HEK293 (cell line): Measurements from ENCODE around the gene DNAJC10.

Experiments used
- CTCF ChIA-PET: fragments of 350-600 bp; formaldehyde crosslinking; extraction: SDS; loops from one replicate; lab custom pipeline; 2021; ENCODE audit warnings: antibody characterized with exemption; lab: Yijun Ruan, JAX
- POLR2A ChIA-PET: fragments of 300-600 bp; formaldehyde crosslinking; extraction: SDS; loops from one replicate; lab custom pipeline; 2020; ENCODE audit warnings: antibody characterized with exemption, inconsistent platforms; lab: Yijun Ruan, JAX
- H3K27ac ChIP-seq: fragments of 200-500 bp; sonication (Bioruptor generic); 2 replicates; pipeline ENCODE4 v1.5.1; 2014; ENCODE audit warnings: low read depth, low read length, control low read depth, inconsistent platforms; ENCODE audit errors: extremely low read depth
- H3K36me3 ChIP-seq, 2 experiments: fragments of 200-500 bp in 1 of 2; sonication (Bioruptor generic) in 1 of 2; 1 replicate in 1 of 2; 2 replicates in 1 of 2; pipeline ENCODE4 v1.5.1; 2014 to 2017; ENCODE audit warnings: inconsistent platforms in 2 of 2, low read length in 2 of 2; ENCODE audit not compliant: control insufficient read depth in 2 of 2, insufficient read depth in 1 of 2
- H3K4me1 ChIP-seq: fragments of 200-500 bp; sonication (Bioruptor generic); 2 replicates; pipeline ENCODE4 v1.5.1; 2014; ENCODE audit warnings: mild to moderate bottlenecking, low read length, inconsistent platforms; ENCODE audit not compliant: control insufficient read depth, insufficient read depth
- H3K4me3 ChIP-seq: 2 replicates; pipeline ENCODE4 v1.5.1; 2011; ENCODE audit warnings: low read depth, mild to moderate bottlenecking, control low read depth, low read length, moderate library complexity
- H3K9me3 ChIP-seq: fragments of 200-500 bp; sonication (Bioruptor generic); 2 replicates; pipeline ENCODE4 v1.5.1; 2014; ENCODE audit warnings: low read depth, low read length, inconsistent platforms; ENCODE audit not compliant: control insufficient read depth, insufficient read depth
- BCL11B ChIP-seq: fragments of 450-650 bp; formaldehyde crosslinking; IDR thresholded peaks from 2 replicates; pipeline ENCODE4 v1.5.1; 2016; ENCODE audit warnings: low read depth, missing biosample characterization, missing genetic modification characterization
- HOXA7 ChIP-seq: sonication (generic); formaldehyde crosslinking; IDR thresholded peaks from 2 replicates; pipeline ENCODE4 v1.8.1; 2022; ENCODE audit warnings: missing genetic modification reagents, borderline replicate concordance
- KLF16 ChIP-seq: fragments of 450-650 bp; formaldehyde crosslinking; IDR thresholded peaks from 2 replicates; pipeline ENCODE4 v1.5.1; 2017; ENCODE audit warnings: missing biosample characterization, missing genetic modification characterization
- OSR2 ChIP-seq: fragments of 450-650 bp; formaldehyde crosslinking; IDR thresholded peaks from 2 replicates; pipeline ENCODE4 v1.5.1; 2016; ENCODE audit warnings: missing biosample characterization, missing genetic modification characterization
- SP7 ChIP-seq: fragments of 450-650 bp; formaldehyde crosslinking; IDR thresholded peaks from 2 replicates; pipeline ENCODE4 v1.5.1; 2016; ENCODE audit warnings: missing biosample characterization, missing genetic modification characterization
- WT1 ChIP-seq: fragments of 450-650 bp; formaldehyde crosslinking; IDR thresholded peaks from 2 replicates; pipeline ENCODE4 v1.5.1; 2016; ENCODE audit warnings: missing biosample characterization, missing genetic modification characterization
- ZFP37 ChIP-seq: fragments of 450-650 bp; formaldehyde crosslinking; IDR thresholded peaks from 2 replicates; pipeline ENCODE4 v1.5.1; 2016; ENCODE audit warnings: missing biosample characterization, missing genetic modification characterization
- ZNF223 ChIP-seq: fragments of 450-650 bp; formaldehyde crosslinking; IDR thresholded peaks from 2 replicates; pipeline ENCODE4 v1.5.1; 2016; ENCODE audit warnings: missing biosample characterization, missing genetic modification characterization
- ZNF24 ChIP-seq: fragments of 450-650 bp; formaldehyde crosslinking; IDR thresholded peaks from 2 replicates; pipeline ENCODE4 v1.5.1; 2016; ENCODE audit warnings: missing biosample characterization, missing genetic modification characterization
- ZNF302 ChIP-seq: fragments of 450-650 bp; formaldehyde crosslinking; IDR thresholded peaks from 2 replicates; pipeline ENCODE4 v1.5.1; 2016; ENCODE audit warnings: missing biosample characterization, missing genetic modification characterization, low read depth
- ZNF350 ChIP-seq: fragments of 450-650 bp; formaldehyde crosslinking; IDR thresholded peaks from 2 replicates; pipeline ENCODE4 v1.5.0; 2017; ENCODE audit warnings: missing biosample characterization, mild to moderate bottlenecking, missing genetic modification characterization
- ZNF423 ChIP-seq: fragments of 450-650 bp; formaldehyde crosslinking; IDR thresholded peaks from 2 replicates; pipeline ENCODE4 v1.5.1; 2016; ENCODE audit warnings: missing biosample characterization, missing genetic modification characterization
- ZNF510 ChIP-seq: fragments of 450-650 bp; formaldehyde crosslinking; IDR thresholded peaks from 2 replicates; pipeline ENCODE4 v1.5.1; 2018; ENCODE audit warnings: mild to moderate bottlenecking, missing genetic modification characterization, missing biosample characterization; ENCODE audit not compliant: insufficient replicate concordance
- ZNF600 ChIP-seq: fragments of 450-650 bp; formaldehyde crosslinking; IDR thresholded peaks from 2 replicates; pipeline ENCODE4 v1.5.1; 2016; ENCODE audit warnings: missing biosample characterization, missing genetic modification characterization
- ZNF629 ChIP-seq: fragments of 450-650 bp; formaldehyde crosslinking; IDR thresholded peaks from 2 replicates; pipeline ENCODE4 v1.5.1; 2017; ENCODE audit warnings: missing biosample characterization, missing genetic modification characterization
- ZNF776 ChIP-seq: fragments of 450-650 bp; formaldehyde crosslinking; IDR thresholded peaks from 2 replicates; pipeline ENCODE4 v1.5.0; 2017; ENCODE audit warnings: missing biosample characterization, missing genetic modification characterization, borderline replicate concordance
- ZSCAN16 ChIP-seq: fragments of 450-650 bp; formaldehyde crosslinking; IDR thresholded peaks from 2 replicates; pipeline ENCODE4 v1.5.1; 2016; ENCODE audit warnings: missing biosample characterization, missing genetic modification characterization
- ZSCAN23 ChIP-seq: fragments of 450-650 bp; formaldehyde crosslinking; IDR thresholded peaks from 2 replicates; pipeline ENCODE4 v1.5.1; 2016; ENCODE audit warnings: missing biosample characterization, missing genetic modification characterization
- TF ChIP-seq, protein P1 (sequence below): fragments of 450-650 bp; formaldehyde crosslinking; conservative IDR thresholded peaks from 2 replicates; pipeline ENCODE4 v1.5.1; 2016; ENCODE audit warnings: low read depth, missing biosample characterization, missing genetic modification characterization
- TF ChIP-seq, protein P2 (sequence below): fragments of 450-650 bp; formaldehyde crosslinking; IDR thresholded peaks from 2 replicates; pipeline ENCODE4 v1.5.1; 2017; ENCODE audit warnings: missing biosample characterization, missing genetic modification characterization
- TF ChIP-seq, protein P3 (sequence below): fragments of 450-650 bp; formaldehyde crosslinking; IDR thresholded peaks from 2 replicates; pipeline ENCODE4 v1.5.1; 2016; ENCODE audit warnings: missing biosample characterization, missing genetic modification characterization
- TF ChIP-seq, protein P4 (sequence below): fragments of 450-650 bp; formaldehyde crosslinking; IDR thresholded peaks from 2 replicates; pipeline ENCODE4 v1.5.1; 2016; ENCODE audit warnings: missing biosample characterization, missing genetic modification characterization

DNAJC10 gene

DNA sequence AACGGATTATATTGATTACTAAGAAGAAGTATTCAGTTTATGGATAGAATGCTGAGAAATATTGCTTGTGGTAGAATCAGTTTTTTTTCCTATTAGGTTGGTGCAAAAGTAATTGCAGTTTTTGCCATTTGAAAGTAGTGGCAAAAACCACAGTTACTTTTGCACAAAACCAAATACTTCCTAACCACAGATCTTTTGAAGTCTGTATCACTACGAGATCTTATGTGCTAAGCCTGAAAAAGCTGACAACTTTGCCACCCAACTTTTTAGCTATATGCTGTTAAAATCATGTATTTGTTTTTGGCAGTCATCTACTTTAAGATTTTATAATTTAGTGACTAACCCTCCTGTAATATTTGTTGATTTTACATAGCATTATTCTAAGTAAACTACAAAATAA lies 24.6 kb downstream of the DNAJC10 start:
- Histone ChIP-seq H3K4me3 (no peak overlapping the region), H3K9me3 (no peaks in the 10 kb centered on the region), H3K27ac (no peak overlapping the region), H3K36me3 (peaks cover 47 to 66% of the 10 kb centered on the region in 2 experiments), H3K4me1 (no peaks in the 10 kb centered on the region)
- TF ChIP-seq ZSCAN16 (tag by site-specific recombination) (no peak), ZNF629 (tag by site-specific recombination) (no peak), BCL11B (tag by site-specific recombination) (no peak)
- ChIA-PET POLR2A (no interaction called here), CTCF (interaction anchor here (0.6 to 2.0 kb wide), 3 partner anchors 8 to 555 kb away, joined by 3 to 8 read pairs (median 3); no protein-coding TSS in a partner anchor)

GRCh38 chr2:182741620-182742019 lies 25.6 kb downstream of the DNAJC10 start:
- no peaks in the 10 kb centered on the region for H3K4me1 ChIP-seq
- no peak for TF ChIP-seq ZFP37 (tag by site-specific recombination)
- TF ChIP-seq, protein P1, sequence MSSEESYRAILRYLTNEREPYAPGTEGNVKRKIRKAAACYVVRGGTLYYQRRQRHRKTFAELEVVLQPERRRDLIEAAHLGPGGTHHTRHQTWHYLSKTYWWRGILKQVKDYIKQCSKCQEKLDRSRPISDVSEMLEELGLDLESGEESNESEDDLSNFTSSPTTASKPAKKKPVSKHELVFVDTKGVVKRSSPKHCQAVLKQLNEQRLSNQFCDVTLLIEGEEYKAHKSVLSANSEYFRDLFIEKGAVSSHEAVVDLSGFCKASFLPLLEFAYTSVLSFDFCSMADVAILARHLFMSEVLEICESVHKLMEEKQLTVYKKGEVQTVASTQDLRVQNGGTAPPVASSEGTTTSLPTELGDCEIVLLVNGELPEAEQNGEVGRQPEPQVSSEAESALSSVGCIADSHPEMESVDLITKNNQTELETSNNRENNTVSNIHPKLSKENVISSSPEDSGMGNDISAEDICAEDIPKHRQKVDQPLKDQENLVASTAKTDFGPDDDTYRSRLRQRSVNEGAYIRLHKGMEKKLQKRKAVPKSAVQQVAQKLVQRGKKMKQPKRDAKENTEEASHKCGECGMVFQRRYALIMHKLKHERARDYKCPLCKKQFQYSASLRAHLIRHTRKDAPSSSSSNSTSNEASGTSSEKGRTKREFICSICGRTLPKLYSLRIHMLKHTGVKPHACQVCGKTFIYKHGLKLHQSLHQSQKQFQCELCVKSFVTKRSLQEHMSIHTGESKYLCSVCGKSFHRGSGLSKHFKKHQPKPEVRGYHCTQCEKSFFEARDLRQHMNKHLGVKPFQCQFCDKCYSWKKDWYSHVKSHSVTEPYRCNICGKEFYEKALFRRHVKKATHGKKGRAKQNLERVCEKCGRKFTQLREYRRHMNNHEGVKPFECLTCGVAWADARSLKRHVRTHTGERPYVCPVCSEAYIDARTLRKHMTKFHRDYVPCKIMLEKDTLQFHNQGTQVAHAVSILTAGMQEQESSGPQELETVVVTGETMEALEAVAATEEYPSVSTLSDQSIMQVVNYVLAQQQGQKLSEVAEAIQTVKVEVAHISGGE (tag by site-specific recombination): no peak
- no peak for TF ChIP-seq ZSCAN23 (tag by site-specific recombination)
- no peak for TF ChIP-seq ZNF302 (tag by site-specific recombination)
- no peak for TF ChIP-seq ZNF350
- TF ChIP-seq, protein P2, sequence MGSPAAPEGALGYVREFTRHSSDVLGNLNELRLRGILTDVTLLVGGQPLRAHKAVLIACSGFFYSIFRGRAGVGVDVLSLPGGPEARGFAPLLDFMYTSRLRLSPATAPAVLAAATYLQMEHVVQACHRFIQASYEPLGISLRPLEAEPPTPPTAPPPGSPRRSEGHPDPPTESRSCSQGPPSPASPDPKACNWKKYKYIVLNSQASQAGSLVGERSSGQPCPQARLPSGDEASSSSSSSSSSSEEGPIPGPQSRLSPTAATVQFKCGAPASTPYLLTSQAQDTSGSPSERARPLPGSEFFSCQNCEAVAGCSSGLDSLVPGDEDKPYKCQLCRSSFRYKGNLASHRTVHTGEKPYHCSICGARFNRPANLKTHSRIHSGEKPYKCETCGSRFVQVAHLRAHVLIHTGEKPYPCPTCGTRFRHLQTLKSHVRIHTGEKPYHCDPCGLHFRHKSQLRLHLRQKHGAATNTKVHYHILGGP (tag by site-specific recombination): no peak
- TF ChIP-seq ZNF776 (tag by site-specific recombination): no peak
- no peaks in the 10 kb centered on the region for H3K9me3 ChIP-seq
- H3K27ac ChIP-seq: no peak overlapping the region
- no peak overlapping the region for H3K4me3 ChIP-seq
- ChIA-PET POLR2A (no interaction called here), CTCF (no interaction called here)
- peaks cover 47 to 62% of the 10 kb centered on the region in 2 experiments for H3K36me3 ChIP-seq

DNA sequence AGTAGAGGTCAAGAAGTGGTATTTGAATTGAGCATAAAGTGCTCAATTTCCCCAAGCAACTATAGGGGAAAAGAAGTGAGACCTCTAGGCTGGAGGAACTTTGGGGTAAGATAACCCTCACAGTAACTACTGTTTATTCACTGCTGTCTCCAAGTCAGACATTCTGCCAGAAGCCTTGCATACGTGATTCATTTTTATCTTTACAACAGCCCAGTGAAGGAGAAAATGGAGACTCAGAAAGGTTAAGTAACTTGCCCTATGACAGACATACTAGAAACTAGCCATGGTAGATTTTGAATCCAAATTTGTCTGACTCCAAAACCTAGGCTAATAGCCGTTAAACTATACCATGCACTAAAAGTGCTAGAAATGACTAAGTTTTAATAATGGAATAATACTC lies 28.4 kb downstream of the DNAJC10 start:
- Histone ChIP-seq H3K4me1 (no peaks in the 10 kb centered on the region), H3K36me3 (peaks cover 37 to 47% of the 10 kb centered on the region in 2 experiments), H3K27ac (no peak overlapping the region), H3K9me3 (no peaks in the 10 kb centered on the region), H3K4me3 (no peak overlapping the region)
- ChIA-PET CTCF (interaction anchor here (0.9 kb wide), 1 partner anchor 18 kb away, joined by 4 read pairs; no protein-coding TSS in a partner anchor), POLR2A (no interaction called here)
- TF ChIP-seq WT1 (tag by site-specific recombination): no peak
- no peak for TF ChIP-seq SP7 (tag by site-specific recombination)
- no peak for TF ChIP-seq ZNF510 (tag by site-specific recombination)
- TF ChIP-seq ZNF600 (tag by site-specific recombination): no peak
- TF ChIP-seq ZNF24 (tag by site-specific recombination): no peak
- no peak for TF ChIP-seq KLF16 (tag by site-specific recombination)
- TF ChIP-seq, protein P3, sequence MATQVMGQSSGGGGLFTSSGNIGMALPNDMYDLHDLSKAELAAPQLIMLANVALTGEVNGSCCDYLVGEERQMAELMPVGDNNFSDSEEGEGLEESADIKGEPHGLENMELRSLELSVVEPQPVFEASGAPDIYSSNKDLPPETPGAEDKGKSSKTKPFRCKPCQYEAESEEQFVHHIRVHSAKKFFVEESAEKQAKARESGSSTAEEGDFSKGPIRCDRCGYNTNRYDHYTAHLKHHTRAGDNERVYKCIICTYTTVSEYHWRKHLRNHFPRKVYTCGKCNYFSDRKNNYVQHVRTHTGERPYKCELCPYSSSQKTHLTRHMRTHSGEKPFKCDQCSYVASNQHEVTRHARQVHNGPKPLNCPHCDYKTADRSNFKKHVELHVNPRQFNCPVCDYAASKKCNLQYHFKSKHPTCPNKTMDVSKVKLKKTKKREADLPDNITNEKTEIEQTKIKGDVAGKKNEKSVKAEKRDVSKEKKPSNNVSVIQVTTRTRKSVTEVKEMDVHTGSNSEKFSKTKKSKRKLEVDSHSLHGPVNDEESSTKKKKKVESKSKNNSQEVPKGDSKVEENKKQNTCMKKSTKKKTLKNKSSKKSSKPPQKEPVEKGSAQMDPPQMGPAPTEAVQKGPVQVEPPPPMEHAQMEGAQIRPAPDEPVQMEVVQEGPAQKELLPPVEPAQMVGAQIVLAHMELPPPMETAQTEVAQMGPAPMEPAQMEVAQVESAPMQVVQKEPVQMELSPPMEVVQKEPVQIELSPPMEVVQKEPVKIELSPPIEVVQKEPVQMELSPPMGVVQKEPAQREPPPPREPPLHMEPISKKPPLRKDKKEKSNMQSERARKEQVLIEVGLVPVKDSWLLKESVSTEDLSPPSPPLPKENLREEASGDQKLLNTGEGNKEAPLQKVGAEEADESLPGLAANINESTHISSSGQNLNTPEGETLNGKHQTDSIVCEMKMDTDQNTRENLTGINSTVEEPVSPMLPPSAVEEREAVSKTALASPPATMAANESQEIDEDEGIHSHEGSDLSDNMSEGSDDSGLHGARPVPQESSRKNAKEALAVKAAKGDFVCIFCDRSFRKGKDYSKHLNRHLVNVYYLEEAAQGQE (tag by site-specific recombination): no peak
- no peak for TF ChIP-seq HOXA7 (CRISPR knock-in tag)
- no peak for TF ChIP-seq ZNF776 (tag by site-specific recombination)
- TF ChIP-seq ZNF423 (tag by site-specific recombination): no peak
- TF ChIP-seq, protein P4, sequence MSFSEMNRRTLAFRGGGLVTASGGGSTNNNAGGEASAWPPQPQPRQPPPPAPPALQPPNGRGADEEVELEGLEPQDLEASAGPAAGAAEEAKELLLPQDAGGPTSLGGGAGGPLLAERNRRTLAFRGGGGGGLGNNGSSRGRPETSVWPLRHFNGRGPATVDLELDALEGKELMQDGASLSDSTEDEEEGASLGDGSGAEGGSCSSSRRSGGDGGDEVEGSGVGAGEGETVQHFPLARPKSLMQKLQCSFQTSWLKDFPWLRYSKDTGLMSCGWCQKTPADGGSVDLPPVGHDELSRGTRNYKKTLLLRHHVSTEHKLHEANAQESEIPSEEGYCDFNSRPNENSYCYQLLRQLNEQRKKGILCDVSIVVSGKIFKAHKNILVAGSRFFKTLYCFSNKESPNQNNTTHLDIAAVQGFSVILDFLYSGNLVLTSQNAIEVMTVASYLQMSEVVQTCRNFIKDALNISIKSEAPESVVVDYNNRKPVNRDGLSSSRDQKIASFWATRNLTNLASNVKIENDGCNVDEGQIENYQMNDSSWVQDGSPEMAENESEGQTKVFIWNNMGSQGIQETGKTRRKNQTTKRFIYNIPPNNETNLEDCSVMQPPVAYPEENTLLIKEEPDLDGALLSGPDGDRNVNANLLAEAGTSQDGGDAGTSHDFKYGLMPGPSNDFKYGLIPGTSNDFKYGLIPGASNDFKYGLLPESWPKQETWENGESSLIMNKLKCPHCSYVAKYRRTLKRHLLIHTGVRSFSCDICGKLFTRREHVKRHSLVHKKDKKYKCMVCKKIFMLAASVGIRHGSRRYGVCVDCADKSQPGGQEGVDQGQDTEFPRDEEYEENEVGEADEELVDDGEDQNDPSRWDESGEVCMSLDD (tag by site-specific recombination): no peak
- no peak for TF ChIP-seq OSR2 (tag by site-specific recombination)
- no peak for TF ChIP-seq ZNF223 (tag by site-specific recombination)
